ENCODE results near the gene HSF4.

HSF4 gene

DNA sequence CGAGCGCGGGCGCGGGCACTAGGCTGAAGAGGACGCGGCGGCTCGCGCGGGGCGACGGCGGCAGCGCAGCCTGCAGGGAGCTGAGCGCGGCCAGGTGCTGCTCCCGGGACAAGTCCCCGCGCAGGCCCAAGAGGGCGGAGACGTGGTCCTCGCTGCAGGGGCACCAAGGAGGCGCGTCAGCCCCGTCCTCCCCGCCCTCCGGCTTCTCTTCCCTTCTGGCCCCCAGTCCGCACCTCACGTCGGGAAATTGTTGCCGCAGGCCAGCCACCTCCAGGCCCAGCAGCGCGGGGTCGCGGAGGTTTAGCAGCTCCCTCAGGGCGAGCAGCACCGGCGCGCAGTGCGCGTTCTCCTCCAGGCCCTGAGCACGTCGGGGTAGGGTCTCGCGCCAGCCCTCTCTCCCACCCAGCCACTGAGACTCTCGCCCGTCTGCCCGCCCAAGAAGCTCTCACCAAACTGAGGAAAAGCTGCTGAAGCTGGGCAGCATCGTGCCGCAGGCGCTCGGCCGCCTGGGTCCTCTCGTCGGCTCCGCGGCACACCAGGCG, 20.0 kb downstream of the HSF4 start:
- peak overlapping the region; percentile 90 for H3K4me3 ChIP-seq (ENCODE audit: low read length, poor library complexity, severe bottlenecking)
- H3K79me2 ChIP-seq (ENCODE audit: insufficient read depth, low read length) = peaks cover 25% of the 10 kb centered on the region
- no peak overlapping the region for H3K9ac ChIP-seq (ENCODE audit: low read depth, low read length, poor library complexity, severe bottlenecking)
- TF ChIP-seq EZH2phosphoT487 (IDR thresholded peaks at IDR 0.05; ENCODE audit: borderline replicate concordance) = no peak
- TF ChIP-seq, protein P1, sequence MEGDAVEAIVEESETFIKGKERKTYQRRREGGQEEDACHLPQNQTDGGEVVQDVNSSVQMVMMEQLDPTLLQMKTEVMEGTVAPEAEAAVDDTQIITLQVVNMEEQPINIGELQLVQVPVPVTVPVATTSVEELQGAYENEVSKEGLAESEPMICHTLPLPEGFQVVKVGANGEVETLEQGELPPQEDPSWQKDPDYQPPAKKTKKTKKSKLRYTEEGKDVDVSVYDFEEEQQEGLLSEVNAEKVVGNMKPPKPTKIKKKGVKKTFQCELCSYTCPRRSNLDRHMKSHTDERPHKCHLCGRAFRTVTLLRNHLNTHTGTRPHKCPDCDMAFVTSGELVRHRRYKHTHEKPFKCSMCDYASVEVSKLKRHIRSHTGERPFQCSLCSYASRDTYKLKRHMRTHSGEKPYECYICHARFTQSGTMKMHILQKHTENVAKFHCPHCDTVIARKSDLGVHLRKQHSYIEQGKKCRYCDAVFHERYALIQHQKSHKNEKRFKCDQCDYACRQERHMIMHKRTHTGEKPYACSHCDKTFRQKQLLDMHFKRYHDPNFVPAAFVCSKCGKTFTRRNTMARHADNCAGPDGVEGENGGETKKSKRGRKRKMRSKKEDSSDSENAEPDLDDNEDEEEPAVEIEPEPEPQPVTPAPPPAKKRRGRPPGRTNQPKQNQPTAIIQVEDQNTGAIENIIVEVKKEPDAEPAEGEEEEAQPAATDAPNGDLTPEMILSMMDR (conservative IDR thresholded peaks at IDR 0.05; ENCODE audit: low read length) = no peak
- H3K4me1 ChIP-seq (ENCODE audit: insufficient read depth, low read length, poor library complexity, severe bottlenecking) = peaks cover 16% of the 10 kb centered on the region
- H3K9me3 ChIP-seq (ENCODE audit: insufficient read depth, low read depth, low read length) = no peaks in the 10 kb centered on the region
- no peaks in the 10 kb centered on the region for H3F3A ChIP-seq (ENCODE audit: low read depth)
- H3K36me3 ChIP-seq (ENCODE audit: insufficient read depth, low read length) = no peaks in the 10 kb centered on the region
- no peaks in the 10 kb centered on the region for H3K27me3 ChIP-seq (ENCODE audit: insufficient read depth, low read length, poor library complexity, severe bottlenecking)
- H4K20me1 ChIP-seq (ENCODE audit: insufficient read depth, low read length, poor library complexity, severe bottlenecking) = peaks cover 20% of the 10 kb centered on the region
- peak overlapping the region; percentile 81 for H3K4me2 ChIP-seq (ENCODE audit: low read depth, low read length, poor library complexity, severe bottlenecking)
- peak overlapping the region; percentile 98; the same call in 1 of the 2 replicates for H2AFZ ChIP-seq (ENCODE audit: low read length)
- no peaks in the 10 kb centered on the region for H3K9me2 ChIP-seq (replicated peaks; ENCODE audit: low read depth, low read length)

DNA sequence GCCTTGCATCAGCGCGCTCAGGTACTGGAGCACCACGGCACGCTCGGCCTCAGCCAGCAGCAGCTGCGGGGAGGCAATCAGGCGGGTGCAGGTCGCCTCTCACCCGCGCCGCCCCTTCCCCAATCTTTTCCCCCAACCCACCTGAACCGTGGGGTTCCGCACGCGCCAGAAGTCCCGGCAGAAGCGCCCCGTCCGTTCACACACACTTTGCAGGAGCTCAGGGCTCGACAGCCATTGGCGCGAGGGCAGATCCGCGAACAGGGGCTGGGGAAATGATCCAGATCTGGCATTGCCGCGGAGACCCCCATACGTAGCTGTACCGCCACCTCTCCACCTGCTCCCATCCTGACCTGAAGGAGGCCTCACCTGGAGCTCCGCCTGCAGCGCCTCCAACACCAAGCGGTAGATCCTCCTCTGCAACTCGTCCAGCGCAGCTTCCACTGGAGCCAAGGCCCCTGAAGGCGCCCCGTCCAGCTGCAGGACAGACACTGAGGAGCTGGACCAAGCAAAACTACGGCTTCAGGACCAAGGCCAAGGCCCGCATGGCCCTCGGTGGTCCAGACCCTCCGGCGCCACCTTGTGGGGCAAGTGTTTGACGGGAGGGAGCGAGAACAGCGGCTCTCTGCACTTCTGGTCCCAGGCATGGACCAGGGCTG, 20.6 kb downstream of the HSF4 start:
- no peak overlapping the region for H3K4me3 ChIP-seq (ENCODE audit: low read length, poor library complexity, severe bottlenecking)
- TF ChIP-seq EZH2phosphoT487 (IDR thresholded peaks at IDR 0.05; ENCODE audit: borderline replicate concordance) = no peak
- TF ChIP-seq, protein P1 (conservative IDR thresholded peaks at IDR 0.05; ENCODE audit: low read length) = peak; percentile 78

DNA sequence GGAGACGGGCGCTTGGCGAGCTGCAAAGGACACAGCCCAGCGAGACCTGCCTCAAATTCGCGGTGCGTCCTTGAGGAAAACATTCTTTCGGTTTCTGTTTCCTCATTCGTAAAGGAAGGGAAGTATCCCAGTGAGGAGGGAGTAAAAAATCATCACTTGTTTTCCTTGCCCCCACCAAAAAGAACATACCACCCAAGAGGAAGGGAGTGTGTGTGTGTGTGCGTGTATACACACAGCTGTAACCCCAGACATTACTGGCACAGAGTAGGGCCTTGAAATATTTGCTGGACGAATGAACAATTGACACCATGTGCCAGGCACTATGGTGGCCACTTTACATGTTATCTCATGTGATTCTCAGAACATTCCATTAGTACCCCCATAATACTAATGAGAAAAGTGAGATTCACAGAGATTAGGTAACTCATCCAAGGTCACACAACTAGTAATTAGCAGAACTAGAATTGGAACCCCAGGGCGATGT, 21.1 kb downstream of the HSF4 start:
- H3K79me2 ChIP-seq (ENCODE audit: insufficient read depth, low read length) = peaks cover 19% of the 10 kb centered on the region
- no peak overlapping the region for H3K4me2 ChIP-seq (ENCODE audit: low read depth, low read length, poor library complexity, severe bottlenecking)
- no peak overlapping the region for H3K9ac ChIP-seq (ENCODE audit: low read depth, low read length, poor library complexity, severe bottlenecking)
- no peaks in the 10 kb centered on the region for H3K9me3 ChIP-seq (ENCODE audit: insufficient read depth, low read depth, low read length)
- no peak overlapping the region for H3K4me3 ChIP-seq (ENCODE audit: low read length, poor library complexity, severe bottlenecking)
- H3K36me3 ChIP-seq (ENCODE audit: insufficient read depth, low read length) = no peaks in the 10 kb centered on the region
- no peaks in the 10 kb centered on the region for H3K9me2 ChIP-seq (replicated peaks; ENCODE audit: low read depth, low read length)
- no peaks in the 10 kb centered on the region for H3K27me3 ChIP-seq (ENCODE audit: insufficient read depth, low read length, poor library complexity, severe bottlenecking)
- peaks cover 16% of the 10 kb centered on the region for H3K4me1 ChIP-seq (ENCODE audit: insufficient read depth, low read length, poor library complexity, severe bottlenecking)
- H2AFZ ChIP-seq (ENCODE audit: low read length) = no peak overlapping the region
- H4K20me1 ChIP-seq (ENCODE audit: insufficient read depth, low read length, poor library complexity, severe bottlenecking) = peaks cover 20% of the 10 kb centered on the region
- TF ChIP-seq EZH2phosphoT487 (IDR thresholded peaks at IDR 0.05; ENCODE audit: borderline replicate concordance) = no peak
- TF ChIP-seq, protein P1 (conservative IDR thresholded peaks at IDR 0.05; ENCODE audit: low read length) = no peak; the same call in 1 of the 2 replicates
- H3F3A ChIP-seq (ENCODE audit: low read depth) = no peaks in the 10 kb centered on the region

More for the DNA sequence above, 20.6 kb downstream of the HSF4 start:
- peaks cover 21% of the 10 kb centered on the region for H3K79me2 ChIP-seq (ENCODE audit: insufficient read depth, low read length)
- H3F3A ChIP-seq (ENCODE audit: low read depth) = no peaks in the 10 kb centered on the region
- H3K9me3 ChIP-seq (ENCODE audit: insufficient read depth, low read depth, low read length) = no peaks in the 10 kb centered on the region
- H3K9me2 ChIP-seq (replicated peaks; ENCODE audit: low read depth, low read length) = no peaks in the 10 kb centered on the region
- H3K4me1 ChIP-seq (ENCODE audit: insufficient read depth, low read length, poor library complexity, severe bottlenecking) = peaks cover 16% of the 10 kb centered on the region
- peaks cover 20% of the 10 kb centered on the region for H4K20me1 ChIP-seq (ENCODE audit: insufficient read depth, low read length, poor library complexity, severe bottlenecking)
- H2AFZ ChIP-seq (ENCODE audit: low read length) = no peak overlapping the region
- no peaks in the 10 kb centered on the region for H3K27me3 ChIP-seq (ENCODE audit: insufficient read depth, low read length, poor library complexity, severe bottlenecking)
- no peak overlapping the region for H3K9ac ChIP-seq (ENCODE audit: low read depth, low read length, poor library complexity, severe bottlenecking)
- no peaks in the 10 kb centered on the region for H3K36me3 ChIP-seq (ENCODE audit: insufficient read depth, low read length)
- H3K4me2 ChIP-seq (ENCODE audit: low read depth, low read length, poor library complexity, severe bottlenecking) = peak overlapping the region; percentile 81

Measured in Loucy (cell line).